ENCODE results near the gene PNPLA8. TPM values are rescaled to one million over a fixed set of nuclear protein-coding genes. Genes with fewer than 3 reads are reported as not detected.

Gene PNPLA8
- 10 to 100 TPM; 68.6 to 80.2 (median 68.9) TPM for total RNA-seq
- total RNA-seq (2013), result 71.7 TPM

GRCh38 chr7:108525985-108526767 lies at the start of gene PNPLA8:
TSS of gene PNPLA8 (minus strand) at chr7:108526135. CDS start at chr7:108515491, 10,644 bp downstream.
- Mint-ChIP-seq H3K4me3 (peak within 1 kb of the TSS; percentile 96), H3K4me1 (peaks cover 34 to 37% of the 10 kb centered on the region in 2 donors), H3K9me3 (no peaks in the 10 kb centered on the region), H3K27ac (peak within 1 kb of the TSS; percentile 99), H3K27me3 (ENCODE audit: low read depth in 2 of 2) (peaks cover 0 to 4% of the 10 kb centered on the region in 2 donors), H3K36me3 (no peaks in the 10 kb centered on the region)
- Histone ChIP-seq H3K4me1 (ENCODE audit: control insufficient read depth, insufficient read depth, low read length) (peaks cover 10% of the 10 kb centered on the region), H3K27ac (ENCODE audit: low read length) (peak within 1 kb of the TSS; percentile 99), H3K9me3 (ENCODE audit: control insufficient read depth, insufficient read depth, low read length) (no peaks in the 10 kb centered on the region), H3K27me3 (ENCODE audit: control insufficient read depth, insufficient read depth, low read length) (no peaks in the 10 kb centered on the region), H3K36me3 (ENCODE audit: control insufficient read depth, insufficient read depth, low read length) (peaks cover 2% of the 10 kb centered on the region), H3K4me3 (ENCODE audit: low read length) (peak within 1 kb of the TSS; percentile 96)
- ATAC-seq (peak; percentile 89 to 96 (median 89)), DNase-seq (peak; percentile 99 to 100)
- TF ChIP-seq CTCF (IDR thresholded peaks at IDR 0.05), result no peak
- under 1% methylated on average over 62 of the region's 64 CpGs for WGBS (ENCODE audit: insufficient coverage)
- intact Hi-C loops (cut with micrococcal nuclease), result loop anchor here (1.0 to 5.0 kb wide), 2 partner anchors 43 to 784 kb away; partner anchors contain the start of genes CBLL1, DNAJB9 and THAP5

GRCh38 chr7:108575156-108575555 lies 49.2 kb upstream of the PNPLA8 start:
- Histone ChIP-seq H3K27me3 (ENCODE audit: control insufficient read depth, insufficient read depth, low read length) (no peaks in the 10 kb centered on the region), H3K36me3 (ENCODE audit: control insufficient read depth, insufficient read depth, low read length) (peaks cover 52% of the 10 kb centered on the region), H3K9me3 (ENCODE audit: control insufficient read depth, insufficient read depth, low read length) (no peaks in the 10 kb centered on the region), H3K4me1 (ENCODE audit: control insufficient read depth, insufficient read depth, low read length) (peaks cover 6% of the 10 kb centered on the region), H3K4me3 (ENCODE audit: low read length) (no peak overlapping the region), H3K27ac (ENCODE audit: low read length) (no peak overlapping the region)
- DNase-seq (no peak), ATAC-seq (no peak)
- peaks cover 32 to 39% of the 10 kb centered on the region in 2 donors for H3K4me1 Mint-ChIP-seq
- H3K27me3 Mint-ChIP-seq (ENCODE audit: low read depth in 2 of 2), result no peaks in the 10 kb centered on the region
- no peaks in the 10 kb centered on the region for H3K9me3 Mint-ChIP-seq
- H3K27ac Mint-ChIP-seq, result no peak overlapping the region
- intact Hi-C loops (cut with micrococcal nuclease), result no loop called here
- 98% methylated on average over 2 of the region's 2 CpGs for WGBS (ENCODE audit: insufficient coverage)
- no peak for TF ChIP-seq CTCF (IDR thresholded peaks at IDR 0.05)
- no peaks in the 10 kb centered on the region for H3K36me3 Mint-ChIP-seq
- H3K4me3 Mint-ChIP-seq, result no peak overlapping the region

- no peak for TF ChIP-seq CTCF (IDR thresholded peaks at IDR 0.05)
- Histone ChIP-seq H3K36me3 (ENCODE audit: control insufficient read depth, insufficient read depth, low read length) (peaks cover 42% of the 10 kb centered on the region), H3K9me3 (ENCODE audit: control insufficient read depth, insufficient read depth, low read length) (no peaks in the 10 kb centered on the region), H3K27ac (ENCODE audit: low read length) (no peak overlapping the region), H3K4me1 (ENCODE audit: control insufficient read depth, insufficient read depth, low read length) (peaks cover 17% of the 10 kb centered on the region), H3K27me3 (ENCODE audit: control insufficient read depth, insufficient read depth, low read length) (no peaks in the 10 kb centered on the region), H3K4me3 (ENCODE audit: low read length) (no peak overlapping the region)
- H3K9me3 Mint-ChIP-seq, result no peaks in the 10 kb centered on the region
- DNase-seq, result no peak
- no peak overlapping the region for H3K4me3 Mint-ChIP-seq
- ATAC-seq, result no peak
- peaks cover 56 to 64% of the 10 kb centered on the region in 2 donors for H3K4me1 Mint-ChIP-seq
- no peak overlapping the region for H3K27ac Mint-ChIP-seq
- no CpG with 5 or more reads among the region's 2 CpGs for WGBS (ENCODE audit: insufficient coverage)
- no peaks in the 10 kb centered on the region for H3K36me3 Mint-ChIP-seq
- no peaks in the 10 kb centered on the region for H3K27me3 Mint-ChIP-seq (ENCODE audit: low read depth in 2 of 2)
- intact Hi-C loops (cut with micrococcal nuclease), result no loop called here
Measured at GRCh38 chr7:108572480-108572879, 46.5 kb upstream of the PNPLA8 start.
